SK-N-SH (cell line): ENCODE measurements around the gene ALKBH2. TPM values are rescaled to one million over a fixed set of nuclear protein-coding genes. Genes with fewer than 3 reads are reported as not detected.

Experiments
- CTCF ChIA-PET: fragments of 300-600, 350-600 bp; formaldehyde crosslinking; extraction: SDS; loops from one replicate; lab custom pipeline; 2021; lab: Yijun Ruan, JAX
- POLR2A ChIA-PET: fragments of 350-600 bp; sonication (Branson Sonifier 250); formaldehyde crosslinking; extraction: SDS; loops from one replicate; lab custom pipeline; 2020; ENCODE audit warnings: antibody characterized with exemption, inconsistent platforms; lab: Yijun Ruan, JAX
- DNase-seq: peaks from one replicate; pipeline ENCODE4 v3.0.0; 2012
- H2AFZ ChIP-seq: fragments of 200-600 bp; sonication (generic); 2 replicates; pipeline ENCODE4 v1.8.1; 2016; ENCODE audit warnings: antibody characterized with exemption, mild to moderate bottlenecking, low read depth
- H3F3A ChIP-seq: fragments of 200-600 bp; sonication (generic); replicated peaks from 2 replicates; pipeline ENCODE3; 2016; ENCODE audit warnings: antibody characterized with exemption, mild to moderate bottlenecking; ENCODE audit not compliant: insufficient read depth
- H3K27ac ChIP-seq, 2 experiments: fragments of 200-500 bp in 1 of 2; fragments of 200-600 bp in 1 of 2; sonication (Bioruptor generic) in 1 of 2; sonication (generic), shearing (Covaris generic) in 1 of 2; 2 replicates each; pipeline versions ENCODE4 v1.5.1 to v1.6.1; 2014 to 2016; ENCODE audit warnings: low read depth in 2 of 2, inconsistent platforms in 1 of 2, low read length in 1 of 2, mild to moderate bottlenecking in 1 of 2, mixed read lengths in 1 of 2
- H3K27me3 ChIP-seq: fragments of 200-600 bp; sonication (generic), shearing (Covaris generic); 2 replicates; pipeline ENCODE4 v1.6.1; 2016; ENCODE audit warnings: mixed run types; ENCODE audit not compliant: insufficient read depth
- H3K36me3 ChIP-seq, 2 experiments: fragments of 200-500 bp in 1 of 2; fragments of 200-600 bp in 1 of 2; sonication (Bioruptor generic) in 1 of 2; sonication (generic) in 1 of 2; replicated peaks in 1 of 2; 2 replicates each; pipeline versions ENCODE3 to v1.5.1; 2014 to 2016; ENCODE audit warnings: low read length in 1 of 2, mild to moderate bottlenecking in 1 of 2; ENCODE audit not compliant: insufficient read depth in 2 of 2, control insufficient read depth in 1 of 2
- H3K4me1 ChIP-seq, 2 experiments: fragments of 200-500 bp in 1 of 2; fragments of 200-600 bp in 1 of 2; sonication (Bioruptor generic) in 1 of 2; sonication (generic), shearing (Covaris generic) in 1 of 2; 2 replicates each; pipeline versions ENCODE4 v1.5.1 to v1.6.1; 2014 to 2016; ENCODE audit warnings: low read depth in 1 of 2, low read length in 1 of 2, mixed run types in 1 of 2; ENCODE audit not compliant: insufficient read depth in 2 of 2, control insufficient read depth in 1 of 2
- H3K4me2 ChIP-seq: fragments of 200-600 bp; sonication (generic), shearing (Covaris generic); 2 replicates; pipeline ENCODE4 v1.6.1; 2017; ENCODE audit warnings: mixed run types
- H3K4me3 ChIP-seq, 2 experiments: fragments of 200-500 bp in 1 of 2; fragments of 200-600 bp in 1 of 2; sonication (Bioruptor generic) in 1 of 2; sonication (generic), shearing (Covaris generic) in 1 of 2; 2 replicates each; pipeline versions ENCODE4 v1.5.1 to v1.8.1; 2014 to 2016; ENCODE audit warnings: low read depth in 2 of 2, inconsistent platforms in 1 of 2, low read length in 1 of 2, mild to moderate bottlenecking in 1 of 2, mixed read lengths in 1 of 2, moderate library complexity in 1 of 2
- H3K79me2 ChIP-seq: fragments of 200-600 bp; sonication (generic); 2 replicates; pipeline ENCODE4 v1.8.1; 2017; ENCODE audit warnings: mild to moderate bottlenecking; ENCODE audit not compliant: insufficient read depth
- H3K9ac ChIP-seq: fragments of 200-600 bp; sonication (generic); 2 replicates; pipeline ENCODE4 v1.6.1; 2017; ENCODE audit warnings: mixed run types
- H3K9me2 ChIP-seq: fragments of 200-600 bp; sonication (generic); 2 replicates; pipeline ENCODE4 v1.6.1; 2017; ENCODE audit warnings: mixed run types
- H3K9me3 ChIP-seq: fragments of 200-600 bp; sonication (generic); 2 replicates; pipeline ENCODE4 v1.6.1; 2017; ENCODE audit warnings: mixed run types, mild to moderate bottlenecking, moderate library complexity
- H4K20me1 ChIP-seq: fragments of 200-600 bp; sonication (generic); 2 replicates; pipeline ENCODE4 v1.6.1; 2017; ENCODE audit warnings: mild to moderate bottlenecking, mixed run types; ENCODE audit not compliant: insufficient read depth
- ELF1 ChIP-seq: IDR thresholded peaks from 2 replicates; pipeline ENCODE4 v1.4.0; 2012
- EP300 ChIP-seq, 2 experiments: IDR thresholded peaks; 2 replicates each; pipeline versions ENCODE4 v1.4.0 to v1.6.1; 2012; ENCODE audit warnings: borderline replicate concordance in 1 of 2, low read depth in 1 of 2, low read length in 1 of 2
- FOSL2 ChIP-seq: IDR thresholded peaks from 2 replicates; pipeline ENCODE4 v1.4.0; 2012; ENCODE audit warnings: low read depth, mild to moderate bottlenecking, moderate library complexity, borderline replicate concordance
- FOXJ3 ChIP-seq: sonication (generic); formaldehyde crosslinking; IDR thresholded peaks from 2 replicates; pipeline ENCODE4 v1.5.1; 2020; ENCODE audit warnings: mild to moderate bottlenecking, missing genetic modification reagents
- FOXM1 ChIP-seq: IDR thresholded peaks from 2 replicates; pipeline ENCODE4 v1.4.0; 2012; ENCODE audit warnings: low read depth, mild to moderate bottlenecking
- GABPA ChIP-seq: IDR thresholded peaks from 2 replicates; pipeline ENCODE4 v1.4.0; 2012; ENCODE audit warnings: low read depth, mild to moderate bottlenecking
- JUND ChIP-seq: IDR thresholded peaks from 2 replicates; pipeline ENCODE4 v1.4.0; 2012
- NRF1 ChIP-seq: IDR thresholded peaks from 2 replicates; pipeline ENCODE4 v1.6.1; 2012; ENCODE audit warnings: low read depth, mild to moderate bottlenecking, low read length
- POLR2AphosphoS5 ChIP-seq: IDR thresholded peaks from 2 replicates; pipeline ENCODE4 v1.6.1; 2012; ENCODE audit warnings: low read depth, low read length
- RAD21 ChIP-seq: IDR thresholded peaks from 2 replicates; pipeline ENCODE4 v1.6.1; 2012; ENCODE audit warnings: mild to moderate bottlenecking, low read length
- RXRA ChIP-seq: IDR thresholded peaks from 2 replicates; pipeline ENCODE4 v1.4.0; 2012; ENCODE audit warnings: low read depth, mild to moderate bottlenecking, borderline replicate concordance
- SMC3 ChIP-seq: IDR thresholded peaks from 2 replicates; pipeline ENCODE4 v1.6.1; 2012; ENCODE audit warnings: low read depth, low read length, improper control_type of control experiment
- TAF1 ChIP-seq: IDR thresholded peaks from 2 replicates; pipeline ENCODE4 v1.6.1; 2012; ENCODE audit warnings: low read depth, mild to moderate bottlenecking, low read length, moderate library complexity, borderline replicate concordance
- TCF12 ChIP-seq: IDR thresholded peaks from 2 replicates; pipeline ENCODE4 v1.4.0; 2012
- ZBTB33 ChIP-seq: IDR thresholded peaks from 2 replicates; pipeline ENCODE4 v1.4.0; 2012; ENCODE audit warnings: low read depth, borderline replicate concordance
- WGBS: methylation state at CpG from one replicate; pipeline ENCODE4 v1.1.6; 2017; ENCODE audit warnings: low lambda C conversion rate; 5-methylcytosine and 5-hydroxymethylcytosine counted together
- polyA plus RNA-seq, 3 experiments: library from polyadenylated mRNA; depleted of rRNA; stranded (reverse); fragments of >200 nt; gene quantifications; 2 replicates each; pipeline ENCODE4 v1.2.3, GENCODE V29; 2012
- small RNA-seq, 7 experiments: library from RNA; depleted of rRNA; stranded (forward); fragments of <200 nt; gene quantifications; one replicate each; pipeline ENCODE3, GENCODE V24; 2012
- TF ChIP-seq, protein P1 (sequence below): IDR thresholded peaks from 2 replicates; pipeline ENCODE4; 2012
- TF ChIP-seq, protein P2 (sequence below): IDR thresholded peaks from 2 replicates; pipeline ENCODE4 v1.6.1; 2012; ENCODE audit warnings: mild to moderate bottlenecking, low read depth, low read length, moderate library complexity
- TF ChIP-seq, protein P3 (sequence below): IDR thresholded peaks from 2 replicates; pipeline ENCODE4 v1.4.0; 2012; ENCODE audit warnings: low read depth
- TF ChIP-seq, protein P4 (sequence below): fragments of 150-350 bp; IDR thresholded peaks from 2 replicates; pipeline ENCODE4 v1.6.1; 2017; ENCODE audit warnings: antibody characterized with exemption, low read length, low read depth, borderline replicate concordance

The ALKBH2 gene
- polyA plus RNA-seq, 1 of the 3 experiments (the other 2 are of a cell fraction) = 47.3 TPM

DNA sequence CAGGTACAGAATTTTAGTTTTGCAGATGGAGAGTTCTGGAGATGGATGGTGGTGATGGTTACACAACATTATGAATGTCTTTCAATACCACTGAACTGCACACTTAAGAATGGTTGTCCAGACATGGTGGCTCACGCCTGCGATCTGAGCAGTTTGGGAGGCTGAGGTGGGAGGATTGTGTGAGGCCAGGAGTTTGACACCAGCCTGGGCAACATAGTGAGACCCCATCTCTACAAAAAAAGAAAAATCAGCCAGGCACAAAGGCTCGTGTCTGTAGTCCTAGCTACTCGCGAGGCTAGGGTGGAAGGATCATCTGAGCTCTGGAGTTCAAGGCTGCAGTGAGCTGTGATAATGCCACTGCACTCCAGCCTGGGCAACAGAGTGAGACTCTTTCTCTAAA, 49.0 kb downstream of the ALKBH2 start:
- H3K79me2 ChIP-seq = no peaks in the 10 kb centered on the region
- H3K27me3 ChIP-seq = no peaks in the 10 kb centered on the region
- no peaks in the 10 kb centered on the region for H4K20me1 ChIP-seq
- ChIA-PET POLR2A (no interaction called here), CTCF (interaction anchor here (0.7 kb wide), 1 partner anchor 10 kb away, joined by 3 read pairs; no protein-coding TSS in a partner anchor)
- H3K9ac ChIP-seq = no peak overlapping the region
- TF ChIP-seq RXRA = no peak
- TF ChIP-seq, protein P1, sequence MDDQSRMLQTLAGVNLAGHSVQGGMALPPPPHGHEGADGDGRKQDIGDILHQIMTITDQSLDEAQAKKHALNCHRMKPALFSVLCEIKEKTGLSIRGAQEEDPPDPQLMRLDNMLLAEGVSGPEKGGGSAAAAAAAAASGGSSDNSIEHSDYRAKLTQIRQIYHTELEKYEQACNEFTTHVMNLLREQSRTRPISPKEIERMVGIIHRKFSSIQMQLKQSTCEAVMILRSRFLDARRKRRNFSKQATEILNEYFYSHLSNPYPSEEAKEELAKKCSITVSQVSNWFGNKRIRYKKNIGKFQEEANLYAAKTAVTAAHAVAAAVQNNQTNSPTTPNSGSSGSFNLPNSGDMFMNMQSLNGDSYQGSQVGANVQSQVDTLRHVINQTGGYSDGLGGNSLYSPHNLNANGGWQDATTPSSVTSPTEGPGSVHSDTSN = no peak
- TF ChIP-seq ELF1 = no peak
- TF ChIP-seq NRF1 = no peak
- no peak for TF ChIP-seq EP300 (IDR thresholded peaks at IDR 0.05; ENCODE audit: borderline replicate concordance in 1 of 2, low read depth in 1 of 2, low read length in 1 of 2)
- no peak for TF ChIP-seq TAF1
- TF ChIP-seq TCF12 = no peak
- no peak for TF ChIP-seq RAD21
- no peak for TF ChIP-seq POLR2AphosphoS5
- TF ChIP-seq SMC3 = no peak
- no peak for TF ChIP-seq FOXJ3 (CRISPR knock-in tag)
- TF ChIP-seq, protein P2, sequence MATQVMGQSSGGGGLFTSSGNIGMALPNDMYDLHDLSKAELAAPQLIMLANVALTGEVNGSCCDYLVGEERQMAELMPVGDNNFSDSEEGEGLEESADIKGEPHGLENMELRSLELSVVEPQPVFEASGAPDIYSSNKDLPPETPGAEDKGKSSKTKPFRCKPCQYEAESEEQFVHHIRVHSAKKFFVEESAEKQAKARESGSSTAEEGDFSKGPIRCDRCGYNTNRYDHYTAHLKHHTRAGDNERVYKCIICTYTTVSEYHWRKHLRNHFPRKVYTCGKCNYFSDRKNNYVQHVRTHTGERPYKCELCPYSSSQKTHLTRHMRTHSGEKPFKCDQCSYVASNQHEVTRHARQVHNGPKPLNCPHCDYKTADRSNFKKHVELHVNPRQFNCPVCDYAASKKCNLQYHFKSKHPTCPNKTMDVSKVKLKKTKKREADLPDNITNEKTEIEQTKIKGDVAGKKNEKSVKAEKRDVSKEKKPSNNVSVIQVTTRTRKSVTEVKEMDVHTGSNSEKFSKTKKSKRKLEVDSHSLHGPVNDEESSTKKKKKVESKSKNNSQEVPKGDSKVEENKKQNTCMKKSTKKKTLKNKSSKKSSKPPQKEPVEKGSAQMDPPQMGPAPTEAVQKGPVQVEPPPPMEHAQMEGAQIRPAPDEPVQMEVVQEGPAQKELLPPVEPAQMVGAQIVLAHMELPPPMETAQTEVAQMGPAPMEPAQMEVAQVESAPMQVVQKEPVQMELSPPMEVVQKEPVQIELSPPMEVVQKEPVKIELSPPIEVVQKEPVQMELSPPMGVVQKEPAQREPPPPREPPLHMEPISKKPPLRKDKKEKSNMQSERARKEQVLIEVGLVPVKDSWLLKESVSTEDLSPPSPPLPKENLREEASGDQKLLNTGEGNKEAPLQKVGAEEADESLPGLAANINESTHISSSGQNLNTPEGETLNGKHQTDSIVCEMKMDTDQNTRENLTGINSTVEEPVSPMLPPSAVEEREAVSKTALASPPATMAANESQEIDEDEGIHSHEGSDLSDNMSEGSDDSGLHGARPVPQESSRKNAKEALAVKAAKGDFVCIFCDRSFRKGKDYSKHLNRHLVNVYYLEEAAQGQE = no peak
- no peak for TF ChIP-seq FOXM1
- no peak for TF ChIP-seq ZBTB33
- no peak for TF ChIP-seq FOSL2
- TF ChIP-seq JUND = no peak
- no peak for TF ChIP-seq GABPA
- TF ChIP-seq, protein P3, sequence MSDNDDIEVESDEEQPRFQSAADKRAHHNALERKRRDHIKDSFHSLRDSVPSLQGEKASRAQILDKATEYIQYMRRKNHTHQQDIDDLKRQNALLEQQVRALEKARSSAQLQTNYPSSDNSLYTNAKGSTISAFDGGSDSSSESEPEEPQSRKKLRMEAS = no peak
- TF ChIP-seq, protein P4, sequence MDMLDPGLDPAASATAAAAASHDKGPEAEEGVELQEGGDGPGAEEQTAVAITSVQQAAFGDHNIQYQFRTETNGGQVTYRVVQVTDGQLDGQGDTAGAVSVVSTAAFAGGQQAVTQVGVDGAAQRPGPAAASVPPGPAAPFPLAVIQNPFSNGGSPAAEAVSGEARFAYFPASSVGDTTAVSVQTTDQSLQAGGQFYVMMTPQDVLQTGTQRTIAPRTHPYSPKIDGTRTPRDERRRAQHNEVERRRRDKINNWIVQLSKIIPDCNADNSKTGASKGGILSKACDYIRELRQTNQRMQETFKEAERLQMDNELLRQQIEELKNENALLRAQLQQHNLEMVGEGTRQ = no peak
- no peaks in the 10 kb centered on the region for H3F3A ChIP-seq
- no peaks in the 10 kb centered on the region for H3K36me3 ChIP-seq
- no peak for DNase-seq
- H3K9me2 ChIP-seq = no peaks in the 10 kb centered on the region
- H3K4me1 ChIP-seq = no peaks in the 10 kb centered on the region
- H3K4me2 ChIP-seq = no peak overlapping the region
- H2AFZ ChIP-seq = no peak overlapping the region
- H3K9me3 ChIP-seq = no peaks in the 10 kb centered on the region
- no peak overlapping the region for H3K27ac ChIP-seq
- no peak overlapping the region for H3K4me3 ChIP-seq
- WGBS = 33% methylated on average over 5 of the region's 5 CpGs

Small RNAs within 50 kb of the gene (small RNA-seq; reads per million reads assigned to genes)
- 0 to 2.5 (median 0.86) reads per million in 7 experiments for gene RNA5SP372

Other genes with a start within 250 kb of the ALKBH2 start
- 16.4 and 19.6 TPM in 2 replicates for gene SSH1, start 235.9 kb downstream of the ALKBH2 start, polyA plus RNA-seq (2012; rRNA removed)
- not detected in 2 replicates for gene DAO, start 213.4 kb downstream of the ALKBH2 start, polyA plus RNA-seq (2012; rRNA removed)
- gene SVOP, start 72.4 kb downstream of the ALKBH2 start, polyA plus RNA-seq (2012; rRNA removed) = 0.07 and 0.08 TPM in 2 replicates
- gene USP30, start 40.9 kb downstream of the ALKBH2 start, polyA plus RNA-seq (2012; rRNA removed) = 10.9 and 11.8 TPM in 2 replicates
- 28.9 and 33.2 TPM in 2 replicates for gene UNG, start 4.1 kb upstream of the ALKBH2 start, polyA plus RNA-seq (2012; rRNA removed)
- gene ACACB, start 23.1 kb upstream of the ALKBH2 start, polyA plus RNA-seq (2012; rRNA removed) = 4.5 and 6.1 TPM in 2 replicates
- gene FOXN4, start 215.8 kb upstream of the ALKBH2 start, polyA plus RNA-seq (2012; rRNA removed) = 0.03 and 0.10 TPM in 2 replicates